Lower lobe of right lung (tissue), 2 donors: Measurements from ENCODE around the gene ACTN1. TPM values are rescaled to one million over a fixed set of nuclear protein-coding genes. Genes with fewer than 3 reads are reported as not detected.

Source experiments
- ATAC-seq, 2 donors: fragments of 200-7000 bp; cut with Tn5 transposase; one replicate each; pipeline ENCODE4 v1.9.1; 2020 to 2022; ENCODE audit warnings: mild to moderate bottlenecking in 2 of 2, moderate library complexity in 2 of 2
- DNase-seq: peaks from one replicate; pipeline ENCODE4 v3.0.0-alpha.2; 2020
- H3K27ac ChIP-seq: fragments of 200-600 bp; one replicate; pipeline ENCODE4 v1.8.0; 2022
- H3K27me3 ChIP-seq: fragments of 200-600 bp; one replicate; pipeline ENCODE4 v1.8.0; 2022; ENCODE audit warnings: low read depth
- H3K36me3 ChIP-seq: fragments of 200-600 bp; one replicate; pipeline ENCODE4 v1.8.0; 2022; ENCODE audit warnings: mild to moderate bottlenecking
- H3K4me1 ChIP-seq: fragments of 200-600 bp; one replicate; pipeline ENCODE4 v1.8.0; 2022
- H3K4me3 ChIP-seq: fragments of 200-600 bp; one replicate; pipeline ENCODE4 v1.8.0; 2022; ENCODE audit warnings: mild to moderate bottlenecking
- H3K9me3 ChIP-seq: fragments of 200-600 bp; one replicate; pipeline ENCODE4 v1.8.0; 2022
- CTCF ChIP-seq: fragments of 200-600 bp; IDR thresholded peaks from one replicate; pipeline ENCODE4 v1.8.0; 2022; ENCODE audit warnings: antibody characterized with exemption, mild to moderate bottlenecking
- intact Hi-C: fragments of 100-400 bp; cut with DNase I; formaldehyde crosslinking; loops from one replicate; pipeline ENCODE4 v1.11.0; 2022
- total RNA-seq: library from RNA; stranded (reverse); fragmentation: NEBNext Ultra II Directional; extraction: Animal tissue kit (Norgen Biotek cat#: 25700); gene quantifications from one replicate; pipeline ENCODE4 v1.2.1, GENCODE V29; 2021
- donor health status: DM: no; HTN: yes; CAD: no; lungs with severe emphysema.

ACTN1 gene
- total RNA-seq, 1 donor from 2014 or later = 124 TPM

DNA sequence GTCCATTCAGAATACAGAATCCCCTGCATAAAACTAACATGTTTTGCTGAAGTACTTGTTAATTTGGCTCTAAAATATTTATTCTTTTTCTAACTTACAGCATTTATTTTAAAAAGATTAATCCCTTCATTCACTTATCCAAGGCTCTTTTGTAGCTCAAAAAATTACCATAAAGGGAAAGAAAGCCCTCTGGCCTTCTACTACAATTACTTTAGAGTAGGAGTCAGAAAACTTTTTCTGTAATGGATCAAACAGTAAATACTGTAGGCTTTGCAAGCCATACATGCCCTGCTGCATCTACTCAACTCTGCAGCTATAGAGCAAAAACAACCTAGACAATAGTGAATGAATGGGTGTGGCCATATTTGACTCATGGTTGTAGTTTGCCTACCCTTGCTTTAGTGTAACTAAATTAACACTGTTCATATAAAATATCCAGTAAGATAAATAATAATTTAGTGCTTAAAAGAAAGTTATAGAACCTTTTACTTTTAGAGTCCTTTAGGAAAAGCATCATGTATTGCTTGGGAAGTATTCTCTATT, 112.0 kb downstream of the ACTN1 start:
- intact Hi-C loops = no loop called here
- Histone ChIP-seq H3K9me3 (peaks cover 8% of the 10 kb centered on the region), H3K27me3 (no peaks in the 10 kb centered on the region), H3K36me3 (peaks cover 10% of the 10 kb centered on the region), H3K4me3 (no peak overlapping the region), H3K27ac (no peak overlapping the region), H3K4me1 (no peaks in the 10 kb centered on the region)
- no peak for TF ChIP-seq CTCF
- ATAC-seq = no peak
- DNase-seq = no peak

DNA sequence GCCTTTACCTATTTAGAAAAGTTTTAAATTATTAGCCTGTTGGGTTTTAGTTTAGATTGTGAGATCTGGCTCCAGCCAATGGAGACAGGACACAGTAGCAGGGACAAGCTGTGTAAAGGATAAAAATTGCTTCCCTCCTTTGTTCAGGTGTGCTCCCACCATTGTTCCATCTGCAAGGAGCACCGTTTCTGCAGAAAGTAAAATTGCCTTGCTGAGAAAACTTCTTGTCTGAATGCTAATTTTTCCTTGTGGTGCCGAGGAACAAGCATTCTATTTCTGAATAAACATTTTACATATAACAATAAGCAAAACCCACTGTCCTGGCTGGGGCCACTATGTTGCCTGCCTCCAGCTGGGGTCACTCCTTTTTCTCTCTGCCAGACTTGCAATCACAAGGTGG, 113.6 kb downstream of the ACTN1 start:
- Histone ChIP-seq H3K9me3 (peaks cover 8% of the 10 kb centered on the region), H3K4me1 (no peaks in the 10 kb centered on the region), H3K27ac (no peak overlapping the region), H3K4me3 (no peak overlapping the region), H3K36me3 (no peaks in the 10 kb centered on the region), H3K27me3 (no peaks in the 10 kb centered on the region)
- intact Hi-C loops = no loop called here
- DNase-seq = no peak
- no peak for ATAC-seq
- no peak for TF ChIP-seq CTCF

GRCh38 chr14:68864361-68864750, 114.7 kb downstream of the ACTN1 start:
- Histone ChIP-seq H3K4me1 (no peaks in the 10 kb centered on the region), H3K9me3 (peaks cover 8% of the 10 kb centered on the region), H3K27ac (no peak overlapping the region), H3K36me3 (no peaks in the 10 kb centered on the region), H3K4me3 (no peak overlapping the region), H3K27me3 (no peaks in the 10 kb centered on the region)
- DNase-seq = no peak
- intact Hi-C loops = no loop called here
- peak; percentile 16 to 36 for ATAC-seq
- no peak for TF ChIP-seq CTCF

DNA sequence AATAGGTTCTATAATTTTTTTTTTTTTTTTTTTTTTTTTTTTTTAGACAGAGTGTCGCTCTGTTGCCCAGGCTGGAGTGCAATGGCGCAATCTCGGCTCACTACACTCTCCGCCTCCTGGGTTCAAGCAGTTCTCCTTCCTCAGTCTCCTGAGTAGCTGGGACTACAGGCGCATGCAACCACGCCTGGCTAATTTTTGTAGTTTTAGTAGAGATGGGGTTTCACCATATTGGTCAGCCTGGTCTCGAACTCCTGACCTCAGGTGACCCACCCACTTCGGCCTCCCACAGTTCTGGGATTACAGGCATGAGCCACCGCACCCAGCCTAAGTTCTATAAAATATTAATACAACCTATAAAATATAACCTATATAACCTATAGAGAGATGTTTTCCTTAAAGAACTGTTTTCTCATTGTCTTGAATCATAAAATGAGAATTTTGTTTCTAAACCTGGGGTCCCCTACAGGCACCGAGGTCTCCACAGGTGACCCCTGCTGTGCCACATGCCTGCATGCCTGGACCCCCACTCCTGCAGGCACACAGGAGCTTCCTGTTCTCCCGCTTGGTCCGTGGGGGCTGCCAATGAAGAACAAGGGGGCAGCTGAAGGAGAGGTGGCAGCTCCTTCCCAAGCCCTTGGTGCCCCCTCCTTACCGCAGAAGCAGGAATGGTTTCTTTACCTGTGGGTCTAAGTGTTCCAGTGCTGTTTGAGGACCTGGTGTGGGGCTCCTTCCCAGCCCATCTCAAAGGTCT, 115.3 kb downstream of the ACTN1 start:
- ATAC-seq (peak in 1 of 2 donors; percentile 16), DNase-seq (no peak)
- Histone ChIP-seq H3K9me3 (peaks cover 8% of the 10 kb centered on the region), H3K27me3 (no peaks in the 10 kb centered on the region), H3K27ac (no peak overlapping the region), H3K4me1 (no peaks in the 10 kb centered on the region), H3K36me3 (no peaks in the 10 kb centered on the region), H3K4me3 (no peak overlapping the region)
- no peak for TF ChIP-seq CTCF
- intact Hi-C loops = no loop called here

DNA sequence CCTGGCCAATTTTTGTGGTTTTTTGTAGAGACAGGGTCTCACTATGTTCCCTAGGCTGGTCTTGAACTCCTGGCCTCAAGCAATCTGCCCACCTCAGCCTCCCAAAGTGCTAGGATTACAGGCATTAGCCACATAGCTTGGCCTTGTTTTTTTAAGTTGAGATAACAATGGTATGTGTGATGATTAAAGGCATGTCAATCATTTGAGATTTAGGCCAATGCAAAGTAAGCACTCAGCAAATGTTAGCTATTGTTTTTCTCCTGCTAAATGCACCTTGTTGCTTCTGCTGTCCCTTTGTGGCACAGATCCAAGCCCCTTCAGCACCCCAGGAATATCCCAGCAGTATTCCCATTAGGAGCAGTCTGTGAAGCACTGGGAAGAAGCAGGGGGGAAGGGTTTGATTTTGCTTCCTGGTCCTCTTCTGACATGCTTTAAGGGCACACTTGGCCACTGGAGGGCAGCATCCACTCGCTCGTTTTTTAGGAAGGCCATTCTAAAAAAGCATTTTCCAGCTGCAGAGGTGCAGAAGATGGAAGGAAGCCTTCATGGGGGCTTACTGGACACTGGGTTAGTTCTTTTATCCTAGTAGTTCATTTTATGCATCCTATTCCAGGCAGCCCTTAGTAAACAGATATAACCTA, 116.0 kb downstream of the ACTN1 start:
- TF ChIP-seq CTCF = peak; percentile 77
- ATAC-seq (peak; percentile 80 to 81), DNase-seq (peak; percentile 84)
- no peaks in the 10 kb centered on the region for H3K36me3 ChIP-seq
- no peak overlapping the region for H3K4me3 ChIP-seq
- H3K9me3 ChIP-seq = peaks cover 8% of the 10 kb centered on the region
- H3K27me3 ChIP-seq = no peaks in the 10 kb centered on the region
- H3K4me1 ChIP-seq = no peaks in the 10 kb centered on the region
- intact Hi-C loops = no loop called here
- no peak overlapping the region for H3K27ac ChIP-seq
